Activated CD8-positive, alpha-beta memory T cell treated with anti-CD3 and anti-CD28 coated beads, Interleukin-2, amount 10 ng/mL, durations not matched to agents 7 days and 5 days (primary cell): ENCODE results near the gene SLC5A5. TPM values are rescaled to one million over a fixed set of nuclear protein-coding genes. Genes with fewer than 3 reads are reported as not detected.
"Not testable (repeated sequence)": the region's sequence is repeated elsewhere in the genome, so short reads cannot be mapped to it uniquely, and the experiment has no call there.

Experiments
- ATAC-seq: fragments of 150-1000 bp; cut with Tn5 transposase; one replicate; pipeline ENCODE4 v1.10.0; 2021; ENCODE audit warnings: moderate library complexity
- CTCF ChIA-PET: fragments of 350-600 bp; sonication (Branson Sonifier 250); formaldehyde crosslinking; loops from one replicate; lab custom pipeline; 2021; ENCODE audit warnings: antibody characterized with exemption; lab: Charles Lee
- DNase-seq: peaks from one replicate; pipeline ENCODE4 v3.0.0-alpha.2; 2020
- H3K27ac Mint-ChIP-seq: one replicate; pipeline ENCODE4 v1.8.0; 2021; ENCODE audit warnings: mild to moderate bottlenecking, mixed read lengths
- H3K27me3 Mint-ChIP-seq: one replicate; pipeline ENCODE4 v1.8.0; 2021; ENCODE audit warnings: mixed read lengths
- H3K36me3 Mint-ChIP-seq: one replicate; pipeline ENCODE4 v1.8.0; 2021; ENCODE audit warnings: mild to moderate bottlenecking, mixed read lengths
- H3K4me1 Mint-ChIP-seq: one replicate; pipeline ENCODE4 v1.8.0; 2021; ENCODE audit warnings: mixed read lengths
- H3K4me3 Mint-ChIP-seq: one replicate; pipeline ENCODE4 v1.8.0; 2021; ENCODE audit warnings: mild to moderate bottlenecking, moderate library complexity, mixed read lengths
- H3K9me3 Mint-ChIP-seq: one replicate; pipeline ENCODE4 v1.8.0; 2022; ENCODE audit warnings: low read depth, mixed read lengths
- total RNA-seq, 2 experiments: library from RNA; stranded (reverse); gene quantifications; one replicate each; pipeline ENCODE4 v1.2.3, GENCODE V29; 2021

Gene SLC5A5
- total RNA-seq, 2 experiments from 2014 or later = 0.59 to 0.73 TPM

DNA sequence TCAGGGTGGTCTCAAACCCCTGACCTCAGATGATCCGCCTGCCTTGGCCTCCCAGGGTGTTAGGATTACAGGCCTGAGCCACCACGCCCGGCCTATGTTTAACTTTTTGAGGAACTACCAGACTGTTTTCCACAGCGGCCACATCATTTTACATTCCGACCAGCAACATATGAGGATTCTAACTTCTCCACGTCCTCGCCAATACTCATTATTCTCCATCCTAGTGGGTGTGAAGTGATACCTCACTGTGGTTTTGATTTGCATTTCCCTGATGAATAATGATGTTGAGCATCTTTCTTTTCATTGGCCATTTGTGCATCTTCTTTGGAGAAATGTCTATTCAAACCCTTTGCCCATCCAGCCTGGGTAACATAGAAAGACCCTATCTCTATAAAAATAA lies 14.8 kb downstream of the SLC5A5 start:
- CTCF ChIA-PET = no interaction called here

DNA sequence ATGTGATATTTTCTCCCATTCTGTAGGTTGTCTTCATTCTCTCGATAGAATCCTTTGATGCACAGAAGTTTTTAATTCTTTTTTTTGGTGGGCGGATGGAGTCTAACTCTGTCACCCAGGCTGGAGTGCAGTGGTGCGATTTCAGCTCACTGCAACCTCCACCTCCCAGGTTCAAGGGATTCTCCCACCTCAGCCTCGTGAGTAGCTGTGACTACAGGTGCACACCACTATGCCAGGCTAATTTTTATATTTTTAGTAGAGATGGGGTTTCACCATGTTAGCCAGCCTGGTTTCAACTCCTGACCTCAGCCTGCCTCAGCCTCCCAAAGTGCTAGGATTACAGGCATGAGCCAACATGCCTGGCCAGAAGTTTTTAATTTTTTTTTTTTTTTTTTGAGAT lies 15.5 kb downstream of the SLC5A5 start:
- DNase-seq, H3K4me3 Mint-ChIP-seq, H3K36me3 Mint-ChIP-seq, H3K27me3 Mint-ChIP-seq, H3K9me3 Mint-ChIP-seq, ATAC-seq, H3K4me1 Mint-ChIP-seq, H3K27ac Mint-ChIP-seq: not testable (repeated sequence)
- CTCF ChIA-PET = interaction anchor here (0.7 kb wide), 1 partner anchor 46 kb away, joined by 5 read pairs; no protein-coding TSS in a partner anchor

More for the DNA sequence above, 14.8 kb downstream of the SLC5A5 start:
- no peaks in the 10 kb centered on the region for H3K4me1 Mint-ChIP-seq
- no peaks in the 10 kb centered on the region for H3K27me3 Mint-ChIP-seq
- ATAC-seq = no peak
- no peak for DNase-seq
- no peaks in the 10 kb centered on the region for H3K9me3 Mint-ChIP-seq
- H3K36me3 Mint-ChIP-seq = no peaks in the 10 kb centered on the region
- no peak overlapping the region for H3K4me3 Mint-ChIP-seq
- no peak overlapping the region for H3K27ac Mint-ChIP-seq

DNA sequence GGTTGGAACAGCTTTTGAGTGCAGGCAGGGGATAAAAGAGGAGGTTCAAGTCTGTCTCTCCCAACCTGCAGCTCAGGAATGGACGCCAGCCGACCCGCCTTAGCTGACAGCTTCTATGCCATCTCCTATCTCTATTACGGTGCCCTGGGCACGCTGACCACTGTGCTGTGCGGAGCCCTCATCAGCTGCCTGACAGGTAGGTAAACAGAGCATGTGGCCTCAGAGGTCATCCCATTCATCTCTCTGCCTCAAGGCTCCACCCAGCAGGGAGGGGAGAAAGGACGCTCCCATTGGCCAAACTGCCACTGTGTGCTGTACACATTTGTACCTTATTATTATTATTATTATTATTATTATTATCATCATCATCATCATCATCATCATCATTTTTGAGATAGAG lies 16.5 kb downstream of the SLC5A5 start:
- Mint-ChIP-seq H3K36me3 (no peaks in the 10 kb centered on the region), H3K27me3 (no peaks in the 10 kb centered on the region), H3K27ac (no peak overlapping the region), H3K4me1 (no peaks in the 10 kb centered on the region), H3K9me3 (no peaks in the 10 kb centered on the region), H3K4me3 (no peak overlapping the region)
- CTCF ChIA-PET = no interaction called here
- no peak for DNase-seq
- no peak for ATAC-seq

DNA sequence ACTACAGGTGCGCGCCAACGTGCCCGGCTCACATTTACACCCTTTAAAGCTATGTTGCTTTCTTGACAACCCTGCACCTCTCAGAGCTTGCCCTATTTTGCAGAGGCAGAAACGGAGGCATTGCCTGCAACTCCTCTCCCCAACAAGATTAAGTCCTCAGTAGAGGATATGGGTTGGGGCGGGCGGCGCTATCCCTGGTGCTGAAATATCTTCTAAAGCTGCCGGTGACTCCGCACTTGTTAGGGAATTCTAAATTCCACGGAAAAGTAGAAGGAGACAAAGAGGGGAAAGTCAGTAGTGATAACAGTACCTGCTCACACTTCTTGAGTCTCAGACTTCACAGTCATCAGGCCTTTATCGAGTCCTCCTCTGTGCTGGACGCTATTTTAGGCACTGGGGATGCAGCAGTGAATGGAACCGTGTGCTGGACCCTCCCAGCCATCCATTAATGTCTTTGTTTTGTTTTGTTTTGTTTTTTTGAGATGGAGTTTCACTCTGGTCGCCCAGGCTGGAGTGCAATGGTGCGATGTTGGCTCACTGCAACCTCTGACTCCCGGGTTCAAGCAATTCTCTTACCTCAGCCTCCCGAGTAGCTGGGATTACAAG lies 18.0 kb downstream of the SLC5A5 start:
- Mint-ChIP-seq H3K27ac (no peak overlapping the region), H3K27me3 (no peaks in the 10 kb centered on the region), H3K9me3 (no peaks in the 10 kb centered on the region), H3K4me3 (no peak overlapping the region), H3K36me3 (no peaks in the 10 kb centered on the region), H3K4me1 (no peaks in the 10 kb centered on the region)
- no peak for ATAC-seq
- DNase-seq = no peak
- CTCF ChIA-PET = no interaction called here

DNA sequence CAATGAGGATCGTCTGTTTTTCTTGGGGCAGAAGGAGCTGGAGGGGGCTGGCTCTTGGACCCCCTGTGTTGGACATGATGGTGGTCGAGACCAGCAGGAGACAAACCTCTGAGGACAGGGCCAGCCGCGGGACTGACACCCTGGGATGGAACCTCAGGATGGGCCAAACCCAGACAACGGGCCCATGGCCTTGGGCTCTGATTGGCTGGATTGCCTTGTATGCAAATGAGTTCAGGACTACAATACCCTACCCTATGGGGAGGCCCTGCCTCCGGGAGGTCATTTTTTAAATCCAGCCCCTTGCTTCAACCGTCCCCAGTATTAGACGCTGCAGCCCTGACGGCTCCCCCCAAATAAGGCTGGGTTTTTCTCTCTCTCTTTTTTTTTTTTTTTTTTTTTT lies 22.0 kb downstream of the SLC5A5 start:
- Mint-ChIP-seq H3K36me3 (no peaks in the 10 kb centered on the region), H3K4me3 (no peak overlapping the region), H3K27ac (no peak overlapping the region), H3K4me1 (no peaks in the 10 kb centered on the region), H3K9me3 (no peaks in the 10 kb centered on the region), H3K27me3 (peaks cover 6% of the 10 kb centered on the region)
- no peak for DNase-seq
- CTCF ChIA-PET = no interaction called here
- no peak for ATAC-seq

DNA sequence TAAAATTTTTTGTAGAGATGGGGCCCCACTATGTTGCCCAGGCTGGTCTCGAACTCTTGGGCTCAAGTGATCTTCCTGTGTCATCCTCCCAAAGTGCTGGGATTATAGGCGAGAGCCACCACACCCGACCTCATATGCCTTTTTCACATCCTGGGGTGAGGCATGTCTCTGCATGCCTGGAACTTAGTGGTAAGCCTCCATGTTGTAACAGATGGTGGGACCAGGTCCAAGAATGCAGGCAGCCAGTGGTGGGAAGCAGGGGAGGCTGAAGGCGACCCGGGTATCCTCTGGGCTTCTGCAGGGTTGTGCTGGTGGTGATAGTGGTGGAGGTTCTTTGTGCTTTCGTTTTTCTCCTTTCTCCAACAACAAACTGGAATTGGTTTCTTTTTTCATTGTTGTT lies 31.0 kb downstream of the SLC5A5 start:
- H3K4me3 Mint-ChIP-seq = no peak overlapping the region
- H3K27ac Mint-ChIP-seq = no peak overlapping the region
- H3K4me1 Mint-ChIP-seq = peaks cover 4% of the 10 kb centered on the region
- CTCF ChIA-PET = no interaction called here
- H3K9me3 Mint-ChIP-seq = no peaks in the 10 kb centered on the region
- no peaks in the 10 kb centered on the region for H3K36me3 Mint-ChIP-seq
- ATAC-seq = no peak
- H3K27me3 Mint-ChIP-seq = peaks cover 35% of the 10 kb centered on the region
- DNase-seq = no peak

DNA sequence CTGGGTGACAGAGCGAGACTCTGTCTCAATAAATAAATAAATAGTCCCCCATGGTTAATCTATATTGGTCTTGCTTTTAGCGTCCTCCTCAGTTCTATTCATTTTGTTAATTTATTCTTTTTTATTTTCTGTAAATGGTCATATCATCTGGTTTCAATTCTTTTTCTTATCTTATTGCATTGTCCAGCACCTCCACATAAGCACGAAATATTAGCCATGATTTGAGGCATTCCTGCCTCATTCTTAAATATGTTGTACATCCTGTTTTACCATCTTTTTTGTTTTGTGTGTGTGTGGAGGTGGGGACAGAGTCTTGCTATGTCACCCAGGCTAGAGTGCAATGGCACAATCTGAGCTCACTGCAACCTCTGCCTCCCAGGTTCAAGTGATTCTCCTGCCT lies 36.5 kb downstream of the SLC5A5 start:
- DNase-seq = no peak
- Mint-ChIP-seq H3K4me1 (no peaks in the 10 kb centered on the region), H3K27me3 (no peaks in the 10 kb centered on the region), H3K27ac (no peak overlapping the region), H3K4me3 (no peak overlapping the region), H3K9me3 (peaks cover 4% of the 10 kb centered on the region), H3K36me3 (peaks cover 4% of the 10 kb centered on the region)
- CTCF ChIA-PET = no interaction called here
- ATAC-seq = no peak

DNA sequence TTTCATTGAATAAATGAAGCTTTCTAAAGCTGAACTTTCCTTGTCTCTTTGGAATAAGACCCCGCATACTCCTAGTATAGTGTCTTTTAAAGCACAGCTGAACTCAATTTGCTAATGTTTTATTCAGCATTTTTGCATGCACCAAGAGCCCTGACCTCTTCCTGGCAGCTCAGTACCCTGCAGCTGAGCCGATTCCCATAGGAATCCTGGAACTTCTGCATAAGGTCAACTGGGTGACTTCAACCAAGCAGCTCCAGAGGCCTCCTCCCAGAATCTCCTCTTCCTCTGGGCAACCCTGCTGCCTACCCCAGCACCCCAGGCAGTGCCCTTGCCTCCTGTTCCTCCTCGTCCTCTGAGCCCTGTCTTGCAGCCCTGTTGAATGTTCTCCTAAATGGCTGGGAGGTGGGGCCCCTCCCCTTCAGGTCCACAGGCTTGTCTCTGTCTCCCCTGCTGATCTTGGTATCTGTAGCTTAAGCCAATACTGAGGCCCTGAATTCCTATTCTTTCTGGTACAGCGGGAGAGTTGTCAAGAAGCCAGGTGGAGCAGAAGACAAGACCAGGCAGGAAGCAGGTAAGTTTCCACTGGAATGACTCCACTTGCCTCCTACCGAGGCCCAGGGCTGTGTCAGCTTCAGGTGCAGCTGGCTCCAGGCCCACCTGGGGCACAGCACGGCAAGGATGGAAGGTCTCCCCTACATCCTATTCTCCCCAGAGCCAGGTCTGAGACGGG lies 37.4 kb downstream of the SLC5A5 start:
- Mint-ChIP-seq H3K4me3 (no peak overlapping the region), H3K27ac (no peak overlapping the region), H3K4me1 (no peaks in the 10 kb centered on the region), H3K27me3 (no peaks in the 10 kb centered on the region), H3K9me3 (peaks cover 7% of the 10 kb centered on the region), H3K36me3 (peaks cover 7% of the 10 kb centered on the region)
- DNase-seq (no peak), ATAC-seq (no peak)
- CTCF ChIA-PET = interaction anchor here (0.6 kb wide), 1 partner anchor 23 kb away, joined by 3 read pairs; the partner anchor contains the start of gene CCDC124

DNA sequence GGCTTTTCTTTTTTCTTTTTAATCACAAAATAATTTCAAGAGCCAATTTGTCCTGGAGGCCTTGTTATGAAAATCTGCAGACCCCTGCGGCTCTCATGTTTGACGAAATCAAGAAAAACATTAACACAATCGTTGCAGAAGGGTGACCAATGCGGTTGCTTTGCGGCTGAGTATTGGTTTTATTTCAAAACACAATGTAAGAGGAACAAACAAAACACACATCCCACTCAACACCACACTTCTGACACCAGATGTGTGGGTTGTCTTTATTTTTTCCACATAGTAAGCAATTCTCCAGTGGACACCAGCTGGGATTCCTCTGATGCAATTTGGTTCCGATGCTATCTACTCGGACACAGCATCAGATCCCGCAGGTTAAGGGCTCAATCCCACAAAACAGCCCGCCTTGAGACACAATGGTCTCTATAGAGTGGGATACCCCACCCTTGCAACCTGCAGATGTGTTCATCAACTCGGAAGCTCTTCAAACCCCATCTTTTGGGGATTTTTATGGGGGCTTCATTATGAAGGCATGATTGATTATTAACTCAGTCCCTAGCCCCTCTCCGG lies 39.1 kb downstream of the SLC5A5 start:
- CTCF ChIA-PET = no interaction called here
- H3K27ac Mint-ChIP-seq = no peak overlapping the region
- DNase-seq = no peak

DNA sequence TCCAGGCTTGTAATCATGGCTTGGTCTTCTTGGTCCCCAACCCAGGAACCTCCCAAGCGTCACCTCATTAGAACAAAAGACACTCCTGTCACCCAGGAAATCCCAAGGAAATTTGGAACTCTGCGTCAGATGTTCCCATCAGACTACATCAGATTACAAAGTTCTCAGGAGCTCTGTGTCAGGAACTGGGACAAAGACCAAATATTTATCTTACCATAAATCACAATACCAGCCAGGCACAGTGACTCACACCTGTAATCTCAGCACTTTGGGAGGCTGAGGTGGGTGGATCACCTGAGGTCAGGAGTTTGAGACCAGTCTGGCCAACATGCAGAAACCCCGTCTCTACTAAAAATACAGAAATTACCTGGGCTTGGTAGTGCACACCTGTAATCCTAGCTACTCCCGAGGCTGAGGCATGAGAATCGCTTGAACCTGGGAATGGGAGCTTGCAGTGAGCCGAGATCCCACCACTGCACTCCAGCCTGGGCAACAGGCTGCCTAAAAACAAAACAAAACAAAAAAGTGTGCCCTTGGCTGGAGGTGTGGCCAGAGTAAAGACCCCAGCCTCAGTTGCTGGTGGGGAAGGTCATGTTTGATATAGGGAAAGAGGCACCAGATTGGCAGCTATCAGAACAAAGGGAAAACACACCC lies 44.3 kb downstream of the SLC5A5 start:
- peaks cover 4% of the 10 kb centered on the region for H3K36me3 Mint-ChIP-seq
- H3K4me1 Mint-ChIP-seq = no peaks in the 10 kb centered on the region
- peaks cover 4% of the 10 kb centered on the region for H3K9me3 Mint-ChIP-seq
- DNase-seq (no peak), ATAC-seq (no peak)
- no peaks in the 10 kb centered on the region for H3K27me3 Mint-ChIP-seq
- H3K27ac Mint-ChIP-seq = no peak overlapping the region
- H3K4me3 Mint-ChIP-seq = no peak overlapping the region
- CTCF ChIA-PET = no interaction called here

More for the DNA sequence above, 39.1 kb downstream of the SLC5A5 start:
- Mint-ChIP-seq H3K4me1 (no peaks in the 10 kb centered on the region), H3K4me3 (no peak overlapping the region), H3K9me3 (peaks cover 7% of the 10 kb centered on the region), H3K36me3 (peaks cover 7% of the 10 kb centered on the region), H3K27me3 (no peaks in the 10 kb centered on the region)
- ATAC-seq = no peak

DNA sequence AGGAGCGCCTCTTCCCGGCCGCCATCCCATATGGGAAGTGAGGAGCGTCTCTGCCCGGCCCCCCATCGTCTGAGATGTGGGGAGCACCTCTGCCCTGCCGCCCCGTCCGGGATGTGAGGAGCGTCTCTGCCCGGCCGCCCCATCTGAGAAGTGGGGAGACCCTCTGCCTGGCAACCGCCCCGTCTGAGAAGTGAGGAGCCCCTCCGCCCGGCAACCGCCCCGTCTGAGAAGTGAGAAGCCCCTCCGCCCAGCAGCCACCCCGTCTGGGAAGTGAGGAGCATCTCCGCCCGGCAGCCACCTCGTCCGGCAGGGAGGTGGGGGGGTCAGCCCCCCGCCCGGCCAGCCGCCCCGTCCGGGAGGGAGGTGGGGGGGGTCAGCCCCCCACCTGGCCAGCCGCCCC lies 46.4 kb downstream of the SLC5A5 start:
- ATAC-seq, H3K27me3 Mint-ChIP-seq, DNase-seq, H3K4me3 Mint-ChIP-seq, H3K9me3 Mint-ChIP-seq, H3K27ac Mint-ChIP-seq, CTCF ChIA-PET, H3K4me1 Mint-ChIP-seq, H3K36me3 Mint-ChIP-seq: not testable (repeated sequence)

DNA sequence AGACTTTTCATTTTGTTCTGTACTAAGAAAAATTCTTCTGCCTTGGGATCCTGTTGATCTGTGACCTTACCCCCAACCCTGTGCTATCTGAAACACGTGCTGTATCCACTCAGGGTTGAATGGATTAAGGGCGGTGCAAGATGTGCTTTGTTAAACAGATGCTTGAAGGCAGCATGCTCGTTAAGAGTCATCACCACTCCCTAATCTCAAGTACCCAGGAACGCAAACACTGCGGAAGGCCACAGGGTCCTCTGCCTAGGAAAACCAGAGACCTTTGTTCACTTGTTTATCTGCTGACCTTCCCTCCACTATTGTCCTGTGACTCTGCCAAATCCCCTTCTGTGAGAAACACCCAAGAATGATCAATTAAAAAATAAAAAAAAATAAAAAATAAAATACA lies 47.4 kb downstream of the SLC5A5 start:
- CTCF ChIA-PET = interaction anchor here (0.7 to 2.1 kb wide), 3 partner anchors 14 to 60 kb away, joined by 3 to 5 read pairs (median 3); partner anchors contain the start of genes CCDC124 and RPL18A
- H3K36me3 Mint-ChIP-seq, H3K27ac Mint-ChIP-seq, H3K4me3 Mint-ChIP-seq, H3K9me3 Mint-ChIP-seq, H3K4me1 Mint-ChIP-seq, DNase-seq, ATAC-seq, H3K27me3 Mint-ChIP-seq: not testable (repeated sequence)

DNA sequence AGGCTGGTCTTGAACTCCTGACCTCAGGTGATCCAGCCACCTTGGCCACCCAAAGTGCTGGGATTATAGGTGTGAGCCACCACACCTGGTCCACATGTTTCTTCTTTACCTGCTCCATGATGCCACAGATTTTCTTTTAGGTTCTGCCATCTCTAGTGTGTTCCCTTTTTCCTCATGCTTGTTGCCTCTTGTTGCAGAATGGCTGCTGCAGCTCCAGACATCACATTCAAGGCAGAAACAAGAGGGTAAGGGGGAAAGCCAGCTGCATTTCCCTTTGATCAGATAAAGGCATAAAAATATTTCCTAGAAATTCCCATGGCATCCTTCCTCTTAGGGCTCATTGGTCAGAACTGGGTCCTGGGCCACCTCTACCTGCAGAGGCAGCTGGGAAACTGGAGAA lies 48.8 kb downstream of the SLC5A5 start:
- Mint-ChIP-seq H3K27me3 (peaks cover 3% of the 10 kb centered on the region), H3K27ac (no peak overlapping the region), H3K36me3 (no peaks in the 10 kb centered on the region), H3K4me3 (no peak overlapping the region), H3K4me1 (no peaks in the 10 kb centered on the region), H3K9me3 (no peaks in the 10 kb centered on the region)
- no peak for DNase-seq
- ATAC-seq = no peak
- CTCF ChIA-PET = interaction anchor here (1.2 to 2.1 kb wide), 2 partner anchors 12 to 61 kb away, joined by 3 to 5 read pairs; partner anchors contain the start of genes CCDC124 and RPL18A
